ENCODE measurements around the gene SLC19A1.

- no peak for TF ChIP-seq CTCF (IDR thresholded peaks at IDR 0.05 in 8 of 11, conservative IDR thresholded peaks at IDR 0.05 in 3 of 11)
- no peak for TF ChIP-seq POLR2A (IDR thresholded peaks at IDR 0.05)
These were observed 92.4 kb downstream of the SLC19A1 start for GRCh38 chr21:45449658-45450422.
